Neuronal stem cell (in vitro differentiated cells): ENCODE measurements around the gene RFX4.

Experiments used
- DNase-seq: peaks from one replicate; pipeline ENCODE4 v3.0.0-alpha.2; 2013; ENCODE audit warnings: low spot score
- H2AFZ ChIP-seq: one replicate; pipeline ENCODE4 v1.6.1; 2013; ENCODE audit warnings: mild to moderate bottlenecking, low read length, inconsistent platforms
- H2AK5ac ChIP-seq: 2 replicates; pipeline ENCODE4 v1.6.1; 2013; ENCODE audit warnings: low read depth, mild to moderate bottlenecking, inconsistent platforms, low read length, moderate library complexity, mixed read lengths
- H2BK120ac ChIP-seq: 2 replicates; pipeline ENCODE4 v1.6.1; 2013; ENCODE audit warnings: low read depth, mild to moderate bottlenecking, inconsistent platforms, low read length, moderate library complexity, mixed read lengths
- H2BK12ac ChIP-seq: one replicate; pipeline ENCODE4 v1.6.1; 2013; ENCODE audit warnings: low read length, inconsistent platforms
- H2BK15ac ChIP-seq: 2 replicates; pipeline ENCODE4 v1.6.1; 2013; ENCODE audit warnings: mild to moderate bottlenecking, low read length, inconsistent platforms, mixed read lengths
- H2BK5ac ChIP-seq: one replicate; pipeline ENCODE4 v1.6.1; 2013; ENCODE audit warnings: inconsistent platforms, mild to moderate bottlenecking, low read length, moderate library complexity
- H3K14ac ChIP-seq: one replicate; pipeline ENCODE4 v1.6.1; 2013; ENCODE audit warnings: low read length, inconsistent platforms
- H3K18ac ChIP-seq: 2 replicates; pipeline ENCODE4 v1.6.1; 2013; ENCODE audit warnings: low read length, inconsistent platforms
- H3K23ac ChIP-seq: 2 replicates; pipeline ENCODE4 v1.6.1; 2013; ENCODE audit warnings: low read depth, mild to moderate bottlenecking, mixed read lengths, low read length, inconsistent platforms; ENCODE audit not compliant: poor library complexity
- H3K27ac ChIP-seq: replicated peaks from 3 replicates; pipeline ENCODE4 v1.5.1; 2013; ENCODE audit warnings: low read length, inconsistent platforms
- H3K27me3 ChIP-seq, 3 experiments: 2 replicates each; pipeline ENCODE4 v1.6.1; 2013; ENCODE audit warnings: low read length in 3 of 3, mild to moderate bottlenecking in 2 of 3, inconsistent platforms in 1 of 3, low read depth in 1 of 3, mixed read lengths in 1 of 3, moderate library complexity in 1 of 3; ENCODE audit not compliant: control insufficient read depth in 3 of 3, insufficient read depth in 3 of 3
- H3K36me3 ChIP-seq, 2 donors: replicated peaks in 1 of 2; 2 replicates each; pipeline ENCODE4 v1.6.1; 2013; ENCODE audit warnings: low read length in 2 of 2; ENCODE audit not compliant: control insufficient read depth in 2 of 2, insufficient read depth in 2 of 2
- H3K4ac ChIP-seq: 2 replicates; pipeline ENCODE4 v1.6.1; 2013; ENCODE audit warnings: inconsistent platforms, mild to moderate bottlenecking, low read length, moderate library complexity
- H3K4me1 ChIP-seq, 2 donors: 1 replicate in 1 of 2; 2 replicates in 1 of 2; pipeline ENCODE4 v1.6.1; 2013; ENCODE audit warnings: low read length in 2 of 2, low read depth in 1 of 2; ENCODE audit not compliant: control insufficient read depth in 2 of 2, insufficient read depth in 1 of 2
- H3K4me2 ChIP-seq: one replicate; pipeline ENCODE4 v1.6.1; 2013; ENCODE audit warnings: mild to moderate bottlenecking, low read length, inconsistent platforms; ENCODE audit not compliant: insufficient read depth, poor library complexity, severe bottlenecking
- H3K4me3 ChIP-seq, 2 donors: 2 replicates each; pipeline ENCODE4 v1.5.1; 2013; ENCODE audit warnings: low read length in 2 of 2, mild to moderate bottlenecking in 2 of 2, inconsistent platforms in 1 of 2, moderate library complexity in 1 of 2
- H3K79me1 ChIP-seq: one replicate; pipeline ENCODE4 v1.6.1; 2013; ENCODE audit warnings: low read depth, mild to moderate bottlenecking, inconsistent platforms, low read length, moderate library complexity
- H3K9ac ChIP-seq: one replicate; pipeline ENCODE4 v1.6.1; 2013; ENCODE audit warnings: mild to moderate bottlenecking, low read depth, low read length, inconsistent platforms; ENCODE audit not compliant: poor library complexity
- H3K9me3 ChIP-seq, 2 donors: replicated peaks in 1 of 2; 2 replicates each; pipeline versions ENCODE3 to v1.6.1; 2013; ENCODE audit warnings: low read length in 2 of 2, mild to moderate bottlenecking in 2 of 2, inconsistent platforms in 1 of 2, low read depth in 1 of 2, mixed read lengths in 1 of 2, moderate library complexity in 1 of 2; ENCODE audit not compliant: control insufficient read depth in 2 of 2, insufficient read depth in 1 of 2
- H4K8ac ChIP-seq: one replicate; pipeline ENCODE4 v1.6.1; 2013; ENCODE audit warnings: low read depth, mild to moderate bottlenecking, inconsistent platforms, low read length, moderate library complexity
- H4K91ac ChIP-seq: one replicate; pipeline ENCODE4 v1.6.1; 2013; ENCODE audit warnings: low read length, low read depth, mild to moderate bottlenecking, inconsistent platforms; ENCODE audit not compliant: poor library complexity
- WGBS, 2 donors: extraction: QIAGEN DNeasy Blood & Tissue Kit; methylation state at CpG; one replicate each; pipeline ENCODE4 v1.1.7; 2013; ENCODE audit warnings: missing lambda C conversion rate in 2 of 2, mixed read lengths in 1 of 2; ENCODE audit not compliant: insufficient read length in 2 of 2, insufficient replicate concordance in 1 of 2; ENCODE audit errors: extremely low coverage in 2 of 2; 5-methylcytosine and 5-hydroxymethylcytosine counted together

RFX4 gene

DNA sequence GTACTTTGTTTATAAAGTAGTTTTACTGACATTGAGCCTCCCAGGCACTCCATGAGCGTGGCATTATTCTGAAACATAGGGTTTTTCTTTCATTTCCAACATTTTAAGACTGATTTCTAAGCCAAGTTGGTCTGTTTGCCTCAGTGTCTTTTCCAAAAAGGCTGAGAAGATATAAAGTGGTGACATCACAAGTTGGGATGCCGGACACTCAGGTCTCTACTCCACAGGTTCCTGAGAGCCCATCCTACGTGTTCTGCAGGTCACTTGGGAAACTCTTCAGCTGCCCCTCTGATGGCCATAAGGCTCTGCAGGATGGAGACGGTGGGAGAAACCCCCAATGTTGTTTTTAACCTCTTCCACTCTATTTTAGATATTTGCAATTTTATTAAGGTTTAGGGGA lies 6.0 kb downstream of the RFX4 start:
- DNase-seq: no peak
- Histone ChIP-seq H3K4me2 (no peak overlapping the region), H3K9ac (no peak overlapping the region), H3K27me3 (peaks cover 0 to 49% (median 6%) of the 10 kb centered on the region in 3 experiments), H3K14ac (no peak overlapping the region), H3K79me1 (no peaks in the 10 kb centered on the region), H2AK5ac (no peak overlapping the region), H3K27ac (no peak overlapping the region), H3K4me1 (peaks cover 23 to 27% of the 10 kb centered on the region in 2 donors), H3K4ac (no peak overlapping the region), H3K9me3 (no peaks in the 10 kb centered on the region), H3K23ac (no peak overlapping the region), H4K8ac (no peak overlapping the region), H3K4me3 (no peak overlapping the region), H2BK120ac (no peak overlapping the region), H3K36me3 (peaks cover 0 to 78% of the 10 kb centered on the region in 2 donors), H2BK5ac (no peak overlapping the region), H2BK12ac (no peak overlapping the region), H2BK15ac (no peak overlapping the region), H2AFZ (no peak overlapping the region), H3K18ac (no peak overlapping the region), H4K91ac (no peak overlapping the region)
- WGBS, 2 donors: no CpG with 5 or more reads among the region's 4 CpGs

GRCh38 chr12:106590601-106591000 lies 7.8 kb downstream of the RFX4 start:
- no peak overlapping the region for H2BK5ac ChIP-seq
- peaks cover 0 to 32% (median 2%) of the 10 kb centered on the region in 3 experiments for H3K27me3 ChIP-seq
- peaks cover 0 to 88% of the 10 kb centered on the region in 2 donors for H3K36me3 ChIP-seq
- DNase-seq: no peak
- H2BK15ac ChIP-seq: no peak overlapping the region
- no peak overlapping the region for H3K23ac ChIP-seq
- peaks cover 11 to 27% of the 10 kb centered on the region in 2 donors for H3K4me1 ChIP-seq
- no peak overlapping the region for H3K9ac ChIP-seq
- H2AK5ac ChIP-seq: no peak overlapping the region
- no CpG with 5 or more reads among the region's 2 CpGs for WGBS, 2 donors
- no peak overlapping the region for H2BK120ac ChIP-seq
- H3K4me3 ChIP-seq: no peak overlapping the region
- no peak overlapping the region for H3K14ac ChIP-seq
- H3K4me2 ChIP-seq: no peak overlapping the region
- H4K91ac ChIP-seq: no peak overlapping the region
- no peak overlapping the region for H2AFZ ChIP-seq
- H3K4ac ChIP-seq: no peak overlapping the region
- H3K27ac ChIP-seq: no peak overlapping the region
- H2BK12ac ChIP-seq: no peak overlapping the region
- peaks cover 0 to 8% of the 10 kb centered on the region in 2 donors for H3K9me3 ChIP-seq
- H4K8ac ChIP-seq: no peak overlapping the region
- H3K18ac ChIP-seq: no peak overlapping the region
- no peaks in the 10 kb centered on the region for H3K79me1 ChIP-seq

DNA sequence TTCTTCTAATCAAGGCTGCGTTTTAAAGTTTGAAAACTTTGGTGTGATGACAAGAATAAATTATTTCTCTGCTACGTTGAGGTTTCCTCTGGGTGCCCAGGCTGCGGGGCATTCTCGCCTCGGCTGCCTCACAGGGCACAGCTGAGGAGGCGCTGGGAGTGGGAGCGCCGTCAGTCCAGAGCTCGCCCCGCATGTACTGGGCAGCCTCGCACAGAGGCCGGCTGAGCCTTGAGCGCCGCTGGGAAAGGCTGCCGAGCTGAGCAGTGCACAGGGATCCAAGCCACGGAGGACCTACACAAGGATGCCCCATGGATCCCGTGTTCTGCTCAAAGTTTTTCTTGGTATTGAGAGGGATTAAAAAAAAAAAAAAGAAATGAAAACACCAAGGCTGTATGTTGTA lies 11.6 kb downstream of the RFX4 start:
- no peak overlapping the region for H4K8ac ChIP-seq

GRCh38 chr12:106595268-106595667 lies 12.5 kb downstream of the RFX4 start:
- Histone ChIP-seq H3K36me3 (peaks cover 0 to 98% of the 10 kb centered on the region in 2 donors), H2BK15ac (no peak overlapping the region)

More for the DNA sequence above, 11.6 kb downstream of the RFX4 start:
- no peak overlapping the region for H3K4ac ChIP-seq
- peaks cover 0 to 19% of the 10 kb centered on the region in 2 donors for H3K9me3 ChIP-seq
- WGBS, 2 donors: no CpG with 5 or more reads among the region's 17 CpGs
- no peak overlapping the region for H3K4me3 ChIP-seq
- no peak for DNase-seq
- H3K27ac ChIP-seq: no peak overlapping the region
- no peak overlapping the region for H3K9ac ChIP-seq
- peaks cover 0 to 98% of the 10 kb centered on the region in 2 donors for H3K36me3 ChIP-seq
- no peaks in the 10 kb centered on the region for H3K79me1 ChIP-seq
- no peak overlapping the region for H2BK15ac ChIP-seq
- peaks cover 1 to 9% of the 10 kb centered on the region in 2 donors for H3K4me1 ChIP-seq
- no peak overlapping the region for H2BK5ac ChIP-seq
- no peak overlapping the region for H2BK12ac ChIP-seq
- H3K18ac ChIP-seq: peak overlapping the region; percentile 15
- H2AK5ac ChIP-seq: no peak overlapping the region
- no peak overlapping the region for H2BK120ac ChIP-seq
- H3K23ac ChIP-seq: no peak overlapping the region
- no peak overlapping the region for H3K4me2 ChIP-seq
- H3K14ac ChIP-seq: no peak overlapping the region
- no peak overlapping the region for H2AFZ ChIP-seq
- no peak overlapping the region for H4K91ac ChIP-seq
- H3K27me3 ChIP-seq: peaks cover 0 to 4% (median under 1%) of the 10 kb centered on the region in 3 experiments

More at GRCh38 chr12:106595268-106595667, 12.5 kb downstream of the RFX4 start:
- no peak overlapping the region for H4K8ac ChIP-seq
- no peak overlapping the region for H3K18ac ChIP-seq
- H2BK120ac ChIP-seq: no peak overlapping the region
- H2BK12ac ChIP-seq: no peak overlapping the region
- no peaks in the 10 kb centered on the region for H3K79me1 ChIP-seq
- no peak overlapping the region for H3K14ac ChIP-seq
- H3K4me2 ChIP-seq: no peak overlapping the region
- H3K23ac ChIP-seq: no peak overlapping the region
- H3K9me3 ChIP-seq: peaks cover 0 to 23% of the 10 kb centered on the region in 2 donors
- H3K27ac ChIP-seq: no peak overlapping the region
- H3K27me3 ChIP-seq: no peaks in the 10 kb centered on the region
- DNase-seq: no peak
- H3K4me1 ChIP-seq: peaks cover 1 to 16% of the 10 kb centered on the region in 2 donors
- H3K4ac ChIP-seq: no peak overlapping the region
- H2BK5ac ChIP-seq: no peak overlapping the region
- no peak overlapping the region for H2AK5ac ChIP-seq
- no peak overlapping the region for H4K91ac ChIP-seq
- no peak overlapping the region for H3K9ac ChIP-seq
- no CpG with 5 or more reads among the region's 3 CpGs for WGBS, 2 donors
- H3K4me3 ChIP-seq: no peak overlapping the region
- H2AFZ ChIP-seq: no peak overlapping the region
